Endothelial cell of umbilical vein (primary cell): ENCODE data around the gene LITAFD. TPM values are rescaled to one million over a fixed set of nuclear protein-coding genes. Genes with fewer than 3 reads are reported as not detected.

Source experiments
- BruUV-seq: library from RNA; stranded (reverse); fragments of 400-500 nt; replicated peaks from 2 replicates; lab custom pipeline; 2021; lab: Mats Ljungman, UMichigan
- CTCF ChIA-PET: fragments of 300-600, 350-600 bp; sonication (Branson Sonifier 250); formaldehyde crosslinking; loops from one replicate; lab custom pipeline; 2021; ENCODE audit warnings: antibody characterized with exemption, inconsistent platforms; lab: Charles Lee
- POLR2A ChIA-PET: fragments of 300-600, 350-600 bp; sonication (Branson Sonifier 250); formaldehyde crosslinking; loops from one replicate; lab custom pipeline; 2021; ENCODE audit warnings: antibody characterized with exemption, inconsistent platforms; lab: Charles Lee
- DNase-seq: peaks from one replicate; pipeline ENCODE4 v3.0.0-alpha.2; 2011; ENCODE audit warnings: low read depth, low spot score
- FAIRE-seq: peaks from 2 replicates; lab custom pipeline; 2011; peaks lifted over from hg19 to GRCh38; lab: Jason Lieb, UNC
- H2AFZ ChIP-seq: 2 replicates; pipeline ENCODE4 v1.6.0; 2012; ENCODE audit warnings: low read depth, low read length, control low read depth, inconsistent platforms
- H3K27ac ChIP-seq: 2 replicates; pipeline ENCODE4 v1.5.1; 2011; ENCODE audit warnings: low read depth, mild to moderate bottlenecking, control low read depth, low read length, moderate library complexity; ENCODE audit not compliant: insufficient read depth
- H3K27me3 ChIP-seq, 2 experiments: 2 replicates each; pipeline versions ENCODE4 v1.6.0 to v1.6.1; 2011; ENCODE audit warnings: low read length in 2 of 2, mixed read lengths in 1 of 2; ENCODE audit not compliant: control insufficient read depth in 2 of 2, insufficient read depth in 2 of 2
- H3K36me3 ChIP-seq, 2 experiments: 2 replicates in 1 of 2; 3 replicates in 1 of 2; pipeline ENCODE4 v1.5.1; 2011; ENCODE audit warnings: low read length in 2 of 2, mild to moderate bottlenecking in 1 of 2, moderate library complexity in 1 of 2; ENCODE audit not compliant: control insufficient read depth in 2 of 2, insufficient read depth in 2 of 2; ENCODE audit errors: extremely low read depth in 1 of 2
- H3K4me1 ChIP-seq: 3 replicates; pipeline ENCODE4 v1.5.1; 2011; ENCODE audit warnings: mild to moderate bottlenecking, low read length; ENCODE audit not compliant: control insufficient read depth, insufficient read depth; ENCODE audit errors: extremely low read depth
- H3K4me2 ChIP-seq: 2 replicates; pipeline ENCODE4 v1.6.1; 2011; ENCODE audit warnings: low read length, control low read depth, mixed read lengths; ENCODE audit not compliant: insufficient read depth
- H3K4me3 ChIP-seq, 3 experiments: fragments of 200-600 bp in 1 of 3; sonication (generic), shearing (Covaris generic) in 1 of 3; replicated peaks in 1 of 3; 2 replicates each; pipeline ENCODE4 v1.5.1; 2011 to 2016; ENCODE audit warnings: control low read depth in 3 of 3, low read length in 3 of 3, mild to moderate bottlenecking in 2 of 3, inconsistent platforms in 1 of 3, low read depth in 1 of 3, moderate library complexity in 1 of 3; ENCODE audit not compliant: insufficient read depth in 1 of 3
- H3K79me2 ChIP-seq: 2 replicates; pipeline ENCODE4 v1.6.0; 2012; ENCODE audit warnings: low read length, inconsistent platforms; ENCODE audit not compliant: control insufficient read depth, insufficient read depth
- H3K9ac ChIP-seq: replicated peaks from 2 replicates; pipeline ENCODE3; 2011; ENCODE audit warnings: low read length, control low read depth; ENCODE audit not compliant: insufficient read depth; ENCODE audit errors: extremely low read depth
- H3K9me1 ChIP-seq: replicated peaks from 3 replicates; pipeline ENCODE4 v1.6.0; 2011; ENCODE audit warnings: mild to moderate bottlenecking, low read length; ENCODE audit not compliant: control insufficient read depth, insufficient read depth; ENCODE audit errors: extremely low read depth
- H3K9me3 ChIP-seq: replicated peaks from 2 replicates; pipeline ENCODE4 v1.5.1; 2012; ENCODE audit warnings: low read length, inconsistent platforms; ENCODE audit not compliant: control insufficient read depth, insufficient read depth
- H4K20me1 ChIP-seq: replicated peaks from 2 replicates; pipeline ENCODE3; 2011; ENCODE audit warnings: mild to moderate bottlenecking, low read length; ENCODE audit not compliant: control insufficient read depth, insufficient read depth; ENCODE audit errors: extremely low read depth
- EZH2 ChIP-seq: IDR thresholded peaks from 2 replicates; pipeline ENCODE4 v1.6.1; 2012; ENCODE audit warnings: borderline replicate concordance, low read depth, mild to moderate bottlenecking, moderate library complexity, low read length, inconsistent platforms; ENCODE audit not compliant: severe bottlenecking
- FOS ChIP-seq: IDR thresholded peaks from 2 replicates; pipeline ENCODE4 v1.6.1; 2011; ENCODE audit warnings: mild to moderate bottlenecking, low read length, moderate library complexity, borderline replicate concordance; ENCODE audit not compliant: insufficient read depth
- GATA2 ChIP-seq: IDR thresholded peaks from 2 replicates; pipeline ENCODE4 v1.7.0; 2011; ENCODE audit warnings: low read depth, mild to moderate bottlenecking, moderate library complexity, mixed read lengths, low read length; ENCODE audit not compliant: insufficient read length, insufficient read depth
- JUN ChIP-seq: IDR thresholded peaks from 2 replicates; pipeline ENCODE4 v1.6.1; 2011; ENCODE audit warnings: borderline replicate concordance, low read depth; ENCODE audit not compliant: insufficient read length, insufficient read depth
- MYC ChIP-seq: IDR thresholded peaks from one replicate; pipeline ENCODE4 v1.6.1; 2011; ENCODE audit warnings: mild to moderate bottlenecking, low read depth, low read length
- POLR2A ChIP-seq: IDR thresholded peaks from 2 replicates; pipeline ENCODE4 v1.6.1; 2012; ENCODE audit warnings: low read depth, mild to moderate bottlenecking, control low read depth, low read length
- POLR2AphosphoS5 ChIP-seq: IDR thresholded peaks from 2 replicates; pipeline ENCODE4 v1.6.1; 2012; ENCODE audit warnings: low read depth, mild to moderate bottlenecking, control low read depth, low read length, moderate library complexity; ENCODE audit not compliant: insufficient read depth
- dilution Hi-C: fragments of 300-500 bp; cut with MboI; formaldehyde crosslinking; loops from one replicate; pipeline ENCODE4 v1.15.0; 2019; ENCODE audit warnings: low sequenced_read_pairs; ENCODE audit not compliant: extremely low pct_ligation_motif_present
- intact Hi-C: fragments of 100-400 bp; cut with micrococcal nuclease; formaldehyde crosslinking; loops from one replicate; pipeline ENCODE4 v1.10.0; 2022
- polyA plus RNA-seq, 4 experiments: library from polyadenylated mRNA; depleted of rRNA in 3 of 4; stranded (reverse) in 3 of 4; unstranded in 1 of 4; fragments of >200 nt; gene quantifications; 2 replicates each; pipeline versions ENCODE4 v1.2.1 to v1.2.3, GENCODE V29; 2011 to 2012; ENCODE audit warnings: missing spikeins in 1 of 4
- total RNA-seq: library from RNA; stranded (reverse); gene quantifications from 2 replicates; pipeline ENCODE4 v1.2.3, GENCODE V29; 2021
- TF ChIP-seq, protein P1 (sequence below), 2 donors: IDR thresholded peaks; 1 replicate in 1 of 2; 2 replicates in 1 of 2; pipeline ENCODE4 v1.5.1; 2011; ENCODE audit warnings: low read length in 2 of 2, mild to moderate bottlenecking in 2 of 2, moderate library complexity in 2 of 2, control low read depth in 1 of 2, inconsistent platforms in 1 of 2, low read depth in 1 of 2; ENCODE audit not compliant: insufficient read depth in 1 of 2; ENCODE audit errors: extremely low read depth in 1 of 2
- TF ChIP-seq, protein P2 (sequence below): IDR thresholded peaks from 2 replicates; pipeline ENCODE4 v1.6.1; 2011; ENCODE audit not compliant: insufficient read depth, insufficient read length

Gene LITAFD
- total and polyA plus RNA-seq, 2 donors (not counting 3 experiments of a cell fraction or from before 2014, with no cell fraction given), result not detected

GRCh38 chr16:8866884-8867215 is 15.3 kb upstream of the LITAFD start:
- no TSS peak for BruUV-seq
- peaks cover 20% of the 10 kb centered on the region for H3K4me1 ChIP-seq
- H3K4me2 ChIP-seq, result peak overlapping the region; percentile 80
- H3K27ac ChIP-seq, result no peak overlapping the region
- FAIRE-seq (no peak), DNase-seq (no peak)
- peak overlapping the region; percentile 60 for H3K9ac ChIP-seq
- no peaks in the 10 kb centered on the region for H3K9me3 ChIP-seq
- POLR2A ChIA-PET, result interaction anchor here (0.7 to 0.8 kb wide), 2 partner anchors 17 to 224 kb away, joined by 3 read pairs; partner anchors contain the start of gene HAPSTR1
- peak overlapping the region; percentile 19 for H2AFZ ChIP-seq
- H3K9me1 ChIP-seq, result no peaks in the 10 kb centered on the region
- TF ChIP-seq JUN, result no peak
- CTCF ChIA-PET, result interaction anchor here (1.4 to 8.0 kb wide), 2 partner anchors 11 to 14 kb away, joined by 6 to 67 read pairs; partner anchors contain the start of gene LITAFD
- H4K20me1 ChIP-seq, result no peaks in the 10 kb centered on the region
- H3K4me3 ChIP-seq, result peak overlapping the region; percentile 60 to 80 (median 75)
- H3K36me3 ChIP-seq, result no peaks in the 10 kb centered on the region
- no peaks in the 10 kb centered on the region for H3K27me3 ChIP-seq
- dilution Hi-C loops, result no loop called here
- peaks cover 52% of the 10 kb centered on the region for H3K79me2 ChIP-seq
- intact Hi-C loops, result loop anchor here (5.0 kb wide), 1 partner anchor 300 kb away; no protein-coding TSS in a partner anchor

DNA sequence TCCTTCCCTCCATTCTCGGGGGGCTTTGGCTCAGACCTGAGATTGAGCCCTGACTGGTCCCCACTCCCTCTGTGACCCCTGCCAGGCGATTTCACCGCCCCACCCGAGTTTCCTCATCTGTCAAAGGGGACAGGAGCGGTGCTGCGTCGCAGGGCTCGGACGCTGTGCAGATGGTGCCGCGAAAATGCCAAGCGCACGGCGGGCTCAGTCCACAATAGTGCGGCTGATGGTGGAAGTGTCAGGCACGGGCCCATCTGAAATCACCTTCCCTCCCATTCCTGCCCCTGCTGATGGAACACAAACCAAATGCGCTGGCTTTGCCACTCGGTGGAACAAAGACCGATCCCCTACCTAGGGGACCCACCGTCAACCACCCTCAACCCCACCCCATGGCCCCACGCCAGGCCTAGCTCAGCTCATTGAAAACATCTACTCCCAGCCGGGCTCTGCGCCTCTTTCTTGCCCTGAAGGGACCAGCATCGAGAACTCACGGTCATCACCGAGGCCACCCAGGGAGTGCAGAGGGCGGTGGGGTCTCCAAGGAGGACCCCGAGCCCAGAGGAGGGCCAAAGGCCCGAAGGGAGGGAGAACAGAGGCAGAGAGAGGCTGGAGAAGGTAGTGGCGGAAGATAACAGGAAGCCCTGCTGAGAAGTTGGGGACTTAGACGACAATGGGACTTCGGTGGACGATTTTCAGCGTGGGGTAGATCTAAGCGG is 14.8 kb upstream of the LITAFD start:
- H3K9me1 ChIP-seq, result no peaks in the 10 kb centered on the region
- CTCF ChIA-PET, result interaction anchor here (1.4 to 8.0 kb wide), 4 partner anchors 12 to 39 kb away, joined by 5 to 67 read pairs (median 8); partner anchors contain the start of gene LITAFD
- no peaks in the 10 kb centered on the region for H3K9me3 ChIP-seq
- no peaks in the 10 kb centered on the region for H3K36me3 ChIP-seq
- H3K27me3 ChIP-seq, result no peaks in the 10 kb centered on the region
- intact Hi-C loops, result loop anchor here (5.0 kb wide), 1 partner anchor 300 kb away; no protein-coding TSS in a partner anchor
- no TSS peak for BruUV-seq
- peak overlapping the region; percentile 19 for H2AFZ ChIP-seq
- H3K79me2 ChIP-seq, result peaks cover 47% of the 10 kb centered on the region
- peak overlapping the region; percentile 60 for H3K9ac ChIP-seq
- peak; percentile 45 for DNase-seq
- peak overlapping the region; percentile 60 to 80 (median 75) for H3K4me3 ChIP-seq
- H3K4me1 ChIP-seq, result peaks cover 20% of the 10 kb centered on the region
- no peaks in the 10 kb centered on the region for H4K20me1 ChIP-seq
- H3K27ac ChIP-seq, result peak overlapping the region; percentile 64
- H3K4me2 ChIP-seq, result peak overlapping the region; percentile 80
- dilution Hi-C loops, result no loop called here
- POLR2A ChIA-PET, result interaction anchor here (0.7 to 1.0 kb wide), 2 partner anchors 17 to 224 kb away, joined by 3 read pairs; partner anchors contain the start of gene HAPSTR1
- TF ChIP-seq, protein P1, sequence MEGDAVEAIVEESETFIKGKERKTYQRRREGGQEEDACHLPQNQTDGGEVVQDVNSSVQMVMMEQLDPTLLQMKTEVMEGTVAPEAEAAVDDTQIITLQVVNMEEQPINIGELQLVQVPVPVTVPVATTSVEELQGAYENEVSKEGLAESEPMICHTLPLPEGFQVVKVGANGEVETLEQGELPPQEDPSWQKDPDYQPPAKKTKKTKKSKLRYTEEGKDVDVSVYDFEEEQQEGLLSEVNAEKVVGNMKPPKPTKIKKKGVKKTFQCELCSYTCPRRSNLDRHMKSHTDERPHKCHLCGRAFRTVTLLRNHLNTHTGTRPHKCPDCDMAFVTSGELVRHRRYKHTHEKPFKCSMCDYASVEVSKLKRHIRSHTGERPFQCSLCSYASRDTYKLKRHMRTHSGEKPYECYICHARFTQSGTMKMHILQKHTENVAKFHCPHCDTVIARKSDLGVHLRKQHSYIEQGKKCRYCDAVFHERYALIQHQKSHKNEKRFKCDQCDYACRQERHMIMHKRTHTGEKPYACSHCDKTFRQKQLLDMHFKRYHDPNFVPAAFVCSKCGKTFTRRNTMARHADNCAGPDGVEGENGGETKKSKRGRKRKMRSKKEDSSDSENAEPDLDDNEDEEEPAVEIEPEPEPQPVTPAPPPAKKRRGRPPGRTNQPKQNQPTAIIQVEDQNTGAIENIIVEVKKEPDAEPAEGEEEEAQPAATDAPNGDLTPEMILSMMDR (IDR thresholded peaks at IDR 0.05; ENCODE audit: extremely low read depth in 1 of 2, insufficient read depth in 1 of 2, low read depth in 1 of 2, low read length in 2 of 2), result no peak
- TF ChIP-seq MYC, result no peak
- no peak for TF ChIP-seq POLR2A
- no peak for TF ChIP-seq POLR2AphosphoS5
- TF ChIP-seq, protein P2, sequence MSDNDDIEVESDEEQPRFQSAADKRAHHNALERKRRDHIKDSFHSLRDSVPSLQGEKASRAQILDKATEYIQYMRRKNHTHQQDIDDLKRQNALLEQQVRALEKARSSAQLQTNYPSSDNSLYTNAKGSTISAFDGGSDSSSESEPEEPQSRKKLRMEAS, result no peak
- no peak for TF ChIP-seq EZH2
- no peak for TF ChIP-seq GATA2
- no peak for TF ChIP-seq FOS
- no peak for TF ChIP-seq JUN
- FAIRE-seq, result peak; percentile 4
